Breast epithelium (tissue), 3 donors: ENCODE results near the gene BCL2.

Experiments used
- POLR2A ChIP-seq: fragments of 450-650 bp; IDR thresholded peaks from one replicate; pipeline ENCODE4 v1.6.1; 2016; ENCODE audit warnings: antibody characterized with exemption, mild to moderate bottlenecking, moderate library complexity
- POLR2AphosphoS5 ChIP-seq, 3 donors: sonication (generic); formaldehyde crosslinking; IDR thresholded peaks; one replicate each; pipeline ENCODE4 v1.6.1; 2017; ENCODE audit warnings: antibody characterized with exemption in 3 of 3
- TF ChIP-seq, protein P1 (sequence below), 3 donors: fragments of 450-650 bp; IDR thresholded peaks; one replicate each; pipeline ENCODE4 v1.5.1; 2016 to 2017; ENCODE audit warnings: antibody characterized with exemption in 3 of 3, mild to moderate bottlenecking in 3 of 3, moderate library complexity in 3 of 3

- TF ChIP-seq, protein P1, sequence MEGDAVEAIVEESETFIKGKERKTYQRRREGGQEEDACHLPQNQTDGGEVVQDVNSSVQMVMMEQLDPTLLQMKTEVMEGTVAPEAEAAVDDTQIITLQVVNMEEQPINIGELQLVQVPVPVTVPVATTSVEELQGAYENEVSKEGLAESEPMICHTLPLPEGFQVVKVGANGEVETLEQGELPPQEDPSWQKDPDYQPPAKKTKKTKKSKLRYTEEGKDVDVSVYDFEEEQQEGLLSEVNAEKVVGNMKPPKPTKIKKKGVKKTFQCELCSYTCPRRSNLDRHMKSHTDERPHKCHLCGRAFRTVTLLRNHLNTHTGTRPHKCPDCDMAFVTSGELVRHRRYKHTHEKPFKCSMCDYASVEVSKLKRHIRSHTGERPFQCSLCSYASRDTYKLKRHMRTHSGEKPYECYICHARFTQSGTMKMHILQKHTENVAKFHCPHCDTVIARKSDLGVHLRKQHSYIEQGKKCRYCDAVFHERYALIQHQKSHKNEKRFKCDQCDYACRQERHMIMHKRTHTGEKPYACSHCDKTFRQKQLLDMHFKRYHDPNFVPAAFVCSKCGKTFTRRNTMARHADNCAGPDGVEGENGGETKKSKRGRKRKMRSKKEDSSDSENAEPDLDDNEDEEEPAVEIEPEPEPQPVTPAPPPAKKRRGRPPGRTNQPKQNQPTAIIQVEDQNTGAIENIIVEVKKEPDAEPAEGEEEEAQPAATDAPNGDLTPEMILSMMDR (IDR thresholded peaks at IDR 0.05), result no peak
- TF ChIP-seq POLR2AphosphoS5 (IDR thresholded peaks at IDR 0.05), result no peak
- no peak for TF ChIP-seq POLR2A
Measured at GRCh38 chr18:63205791-63206252, 113.7 kb downstream of the BCL2 start.
